ENCODE measurements around the gene ADGRL1. TPM values are rescaled to one million over a fixed set of nuclear protein-coding genes. Genes with fewer than 3 reads are reported as not detected.

The ADGRL1 gene
- polyA plus RNA-seq, 3 donors: 1.7 TPM; not detected in 2

DNA sequence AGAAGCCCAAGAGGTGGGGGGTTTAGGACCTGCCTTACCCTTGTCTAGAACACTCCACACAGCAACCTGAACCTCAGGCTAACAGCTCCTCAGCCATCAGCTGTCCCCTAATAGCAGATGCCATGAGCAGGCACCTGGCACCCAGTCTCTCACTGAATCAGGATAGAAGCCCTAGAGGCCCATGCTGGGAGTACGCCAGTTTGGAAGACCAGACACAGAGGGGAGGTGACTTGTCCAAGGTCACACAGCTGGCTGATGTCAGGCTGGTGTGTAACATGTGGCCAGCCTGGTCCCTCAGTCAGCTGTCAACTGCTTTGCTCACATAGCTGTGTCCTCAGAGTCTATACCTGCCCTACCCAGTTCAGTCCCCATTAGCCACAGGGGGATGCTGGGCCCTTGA, 102.7 kb downstream of the ADGRL1 start:
- Mint-ChIP-seq H3K9me3 (peaks cover 0 to 2% (median 0%) of the 10 kb centered on the region in 7 donors), H3K4me3 (no peak overlapping the region), H3K27me3 (ENCODE audit: low read depth in 3 of 3) (peaks cover 0 to 2% (median 0%) of the 10 kb centered on the region in 3 donors), H3K4me1 (no peaks in the 10 kb centered on the region), H3K27ac (no peak overlapping the region), H3K36me3 (peaks cover 63 to 95% of the 10 kb centered on the region in 2 donors)
- Histone ChIP-seq H4K20me1 (ENCODE audit: insufficient read depth, low read length) (peaks cover 89% of the 10 kb centered on the region), H3K4me3 (replicated peaks in 1 of 3; ENCODE audit: low read depth in 2 of 3, low read length in 3 of 3) (no peak overlapping the region), H3K27ac (ENCODE audit: low read depth in 1 of 2, low read length in 2 of 2) (no peak overlapping the region), H3K36me3 (replicated peaks in 1 of 2; ENCODE audit: control insufficient read depth in 1 of 2, insufficient read depth in 2 of 2, low read length in 2 of 2) (peaks cover 78 to 96% of the 10 kb centered on the region in 2 donors), H3K4me2 (replicated peaks; ENCODE audit: extremely low read depth, low read length, poor library complexity, severe bottlenecking) (no peak overlapping the region), H2AFZ (ENCODE audit: insufficient read depth, low read depth, low read length, poor library complexity, severe bottlenecking) (no peak overlapping the region), H3K27me3 (ENCODE audit: control insufficient read depth in 2 of 2, insufficient read depth in 2 of 2, low read length in 2 of 2) (no peaks in the 10 kb centered on the region), H3K79me2 (ENCODE audit: insufficient read depth, low read length) (peaks cover 8% of the 10 kb centered on the region), H3K9me3 (replicated peaks in 1 of 2; ENCODE audit: control insufficient read depth in 1 of 2, insufficient read depth in 1 of 2, low read length in 2 of 2) (no peaks in the 10 kb centered on the region), H3K9ac (ENCODE audit: insufficient read depth, low read length, poor library complexity, severe bottlenecking) (no peak overlapping the region), H3K4me1 (ENCODE audit: control insufficient read depth in 1 of 2, insufficient read depth in 2 of 2, low read length in 2 of 2) (no peaks in the 10 kb centered on the region)
- no CpG with 5 or more reads among the region's 1 CpG for WGBS (ENCODE audit: insufficient coverage)
- TF ChIP-seq, protein P1, sequence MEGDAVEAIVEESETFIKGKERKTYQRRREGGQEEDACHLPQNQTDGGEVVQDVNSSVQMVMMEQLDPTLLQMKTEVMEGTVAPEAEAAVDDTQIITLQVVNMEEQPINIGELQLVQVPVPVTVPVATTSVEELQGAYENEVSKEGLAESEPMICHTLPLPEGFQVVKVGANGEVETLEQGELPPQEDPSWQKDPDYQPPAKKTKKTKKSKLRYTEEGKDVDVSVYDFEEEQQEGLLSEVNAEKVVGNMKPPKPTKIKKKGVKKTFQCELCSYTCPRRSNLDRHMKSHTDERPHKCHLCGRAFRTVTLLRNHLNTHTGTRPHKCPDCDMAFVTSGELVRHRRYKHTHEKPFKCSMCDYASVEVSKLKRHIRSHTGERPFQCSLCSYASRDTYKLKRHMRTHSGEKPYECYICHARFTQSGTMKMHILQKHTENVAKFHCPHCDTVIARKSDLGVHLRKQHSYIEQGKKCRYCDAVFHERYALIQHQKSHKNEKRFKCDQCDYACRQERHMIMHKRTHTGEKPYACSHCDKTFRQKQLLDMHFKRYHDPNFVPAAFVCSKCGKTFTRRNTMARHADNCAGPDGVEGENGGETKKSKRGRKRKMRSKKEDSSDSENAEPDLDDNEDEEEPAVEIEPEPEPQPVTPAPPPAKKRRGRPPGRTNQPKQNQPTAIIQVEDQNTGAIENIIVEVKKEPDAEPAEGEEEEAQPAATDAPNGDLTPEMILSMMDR (IDR thresholded peaks at IDR 0.05): no peak
- DNase-seq: no peak
- intact Hi-C loops (cut with micrococcal nuclease): no loop called here

DNA sequence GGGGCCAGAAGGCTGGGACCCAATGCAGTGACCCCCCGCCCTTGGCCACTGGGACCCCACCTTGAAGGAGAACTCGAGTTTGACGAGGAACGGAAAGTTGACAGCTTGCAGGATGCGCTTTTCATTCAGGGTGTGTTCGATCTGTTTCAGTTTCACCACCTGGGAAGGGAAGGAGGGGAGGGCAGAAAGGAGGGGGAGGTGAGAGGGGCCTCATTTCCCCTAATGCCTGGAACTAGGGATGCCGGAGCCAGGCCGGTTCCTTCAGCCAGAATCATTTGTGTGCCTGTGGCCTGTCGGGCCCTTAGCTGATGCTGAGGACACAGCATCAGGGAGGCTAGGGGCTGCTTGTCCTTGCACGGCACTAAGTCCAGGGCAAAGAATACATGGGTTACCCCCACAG, 103.2 kb downstream of the ADGRL1 start:
- Histone ChIP-seq H3K9me3 (replicated peaks in 1 of 2; ENCODE audit: control insufficient read depth in 1 of 2, insufficient read depth in 1 of 2, low read length in 2 of 2) (no peaks in the 10 kb centered on the region), H3K79me2 (ENCODE audit: insufficient read depth, low read length) (peaks cover 3% of the 10 kb centered on the region), H3K4me3 (replicated peaks in 1 of 3; ENCODE audit: low read depth in 2 of 3, low read length in 3 of 3) (no peak overlapping the region), H3K9ac (ENCODE audit: insufficient read depth, low read length, poor library complexity, severe bottlenecking) (no peak overlapping the region), H4K20me1 (ENCODE audit: insufficient read depth, low read length) (peaks cover 88% of the 10 kb centered on the region), H3K4me1 (ENCODE audit: control insufficient read depth in 1 of 2, insufficient read depth in 2 of 2, low read length in 2 of 2) (no peaks in the 10 kb centered on the region), H2AFZ (ENCODE audit: insufficient read depth, low read depth, low read length, poor library complexity, severe bottlenecking) (no peak overlapping the region), H3K4me2 (replicated peaks; ENCODE audit: extremely low read depth, low read length, poor library complexity, severe bottlenecking) (no peak overlapping the region), H3K27me3 (ENCODE audit: control insufficient read depth in 2 of 2, insufficient read depth in 2 of 2, low read length in 2 of 2) (no peaks in the 10 kb centered on the region), H3K36me3 (replicated peaks in 1 of 2; ENCODE audit: control insufficient read depth in 1 of 2, insufficient read depth in 2 of 2, low read length in 2 of 2) (peaks cover 79 to 97% of the 10 kb centered on the region in 2 donors), H3K27ac (ENCODE audit: low read depth in 1 of 2, low read length in 2 of 2) (no peak overlapping the region)
- WGBS (ENCODE audit: insufficient coverage): 92% methylated on average over 6 of the region's 10 CpGs
- DNase-seq: no peak
- Mint-ChIP-seq H3K9me3 (peaks cover 0 to 2% (median 0%) of the 10 kb centered on the region in 7 donors), H3K27ac (peak overlapping the region in 1 of 7 donors; percentile 3), H3K36me3 (peaks cover 63 to 95% of the 10 kb centered on the region in 2 donors), H3K4me1 (no peaks in the 10 kb centered on the region), H3K27me3 (ENCODE audit: low read depth in 3 of 3) (peaks cover 0 to 2% (median 0%) of the 10 kb centered on the region in 3 donors), H3K4me3 (no peak overlapping the region)
- TF ChIP-seq, protein P1 (IDR thresholded peaks at IDR 0.05): no peak
- intact Hi-C loops (cut with micrococcal nuclease): no loop called here
